Prostate gland (tissue), 2 donors: Measurements from ENCODE around the gene C10orf53.

Experiments used
- CTCF ChIP-seq, 4 experiments: fragments of 200-600 bp in 2 of 4; fragments of 450-650 bp in 2 of 4; sonication (generic) in 2 of 4; IDR thresholded peaks; 1 replicate in 3 of 4; 2 replicates in 1 of 4; pipeline ENCODE4 v1.5.1; 2016 to 2019; ENCODE audit warnings: antibody characterized with exemption in 4 of 4, mild to moderate bottlenecking in 2 of 4, moderate library complexity in 2 of 4
- POLR2A ChIP-seq: fragments of 450-650 bp; IDR thresholded peaks from one replicate; pipeline ENCODE4 v1.6.1; 2016; ENCODE audit warnings: antibody characterized with exemption, mild to moderate bottlenecking
- POLR2AphosphoS5 ChIP-seq: sonication (generic); formaldehyde crosslinking; IDR thresholded peaks from one replicate; pipeline ENCODE4 v1.6.1; 2017; ENCODE audit warnings: antibody characterized with exemption

GRCh38 chr10:49656845-49657493 lies 22.5 kb upstream of the C10orf53 start:
- no peak for TF ChIP-seq POLR2A
- no peak for TF ChIP-seq CTCF (IDR thresholded peaks at IDR 0.05)
- no peak for TF ChIP-seq POLR2AphosphoS5
